Eye (tissue), 1 donor: Measurements from ENCODE around the gene EPB41L1.
A peak's percentile ranks its signal among the peaks of the same experiment; 100 is the strongest.

Experiments
- DNase-seq: peaks from one replicate; pipeline ENCODE4 v3.0.0-alpha.2; 2015

EPB41L1 gene

GRCh38 chr20:36154700-36155628, at the start of gene EPB41L1:
Gene EPB41L1 (plus strand): TSS chr20:36154740. CDS start chr20:36173778, 19,038 bp downstream.
- peak; percentile 78 for DNase-seq

GRCh38 chr20:36104856-36105255, 49.7 kb upstream of the EPB41L1 start:
- DNase-seq, result no peak

- no peak for DNase-seq
Observed at GRCh38 chr20:36105711-36106226, 48.8 kb upstream of the EPB41L1 start.

- no peak for DNase-seq
Observed at GRCh38 chr20:36106606-36107005, 47.9 kb upstream of the EPB41L1 start.

- DNase-seq, result no peak
Observed at GRCh38 chr20:36107881-36108280, 46.7 kb upstream of the EPB41L1 start.

- no peak for DNase-seq
Observed at GRCh38 chr20:36109251-36109947, 45.1 kb upstream of the EPB41L1 start.

GRCh38 chr20:36110994-36111393, 43.5 kb upstream of the EPB41L1 start:
- no peak for DNase-seq

GRCh38 chr20:36112112-36112511, 42.4 kb upstream of the EPB41L1 start:
- DNase-seq, result no peak

GRCh38 chr20:36113036-36113435, 41.5 kb upstream of the EPB41L1 start:
- DNase-seq, result no peak

GRCh38 chr20:36113566-36114250, 40.8 kb upstream of the EPB41L1 start:
- DNase-seq, result no peak

- DNase-seq, result no peak
Observed at GRCh38 chr20:36114707-36115106, 39.8 kb upstream of the EPB41L1 start.

- no peak for DNase-seq
Observed at GRCh38 chr20:36115925-36116324, 38.6 kb upstream of the EPB41L1 start.

- no peak for DNase-seq
Observed at GRCh38 chr20:36116807-36117441, 37.6 kb upstream of the EPB41L1 start.

GRCh38 chr20:36117638-36118037, 36.9 kb upstream of the EPB41L1 start:
- DNase-seq, result no peak

GRCh38 chr20:36118371-36118770, 36.2 kb upstream of the EPB41L1 start:
- no peak for DNase-seq

- no peak for DNase-seq
Observed at GRCh38 chr20:36119537-36119936, 35.0 kb upstream of the EPB41L1 start.

- DNase-seq, result no peak
Observed at GRCh38 chr20:36120241-36120640, 34.3 kb upstream of the EPB41L1 start.

GRCh38 chr20:36120991-36121390, 33.5 kb upstream of the EPB41L1 start:
- no peak for DNase-seq

- DNase-seq, result no peak
Observed at GRCh38 chr20:36121981-36122930, 32.3 kb upstream of the EPB41L1 start.

GRCh38 chr20:36122931-36123288, 31.6 kb upstream of the EPB41L1 start:
- no peak for DNase-seq

GRCh38 chr20:36125097-36125496, 29.4 kb upstream of the EPB41L1 start:
- no peak for DNase-seq
